ENCODE results near the gene SLC48A1. TPM values are rescaled to one million over a fixed set of nuclear protein-coding genes. Genes with fewer than 3 reads are reported as not detected.

The SLC48A1 gene
- total and polyA plus RNA-seq, 10 of the 15 experiments (the other 5 are each of a cell fraction or from before 2014, with no cell fraction given): 1.1 to 4.9 (median 1.9) TPM

- no peak for TF ChIP-seq ZNF207 (IDR thresholded peaks at IDR 0.05; ENCODE audit: borderline replicate concordance)
- TF ChIP-seq ZBED1 (IDR thresholded peaks at IDR 0.05; ENCODE audit: borderline replicate concordance): no peak
- TF ChIP-seq, protein P1, sequence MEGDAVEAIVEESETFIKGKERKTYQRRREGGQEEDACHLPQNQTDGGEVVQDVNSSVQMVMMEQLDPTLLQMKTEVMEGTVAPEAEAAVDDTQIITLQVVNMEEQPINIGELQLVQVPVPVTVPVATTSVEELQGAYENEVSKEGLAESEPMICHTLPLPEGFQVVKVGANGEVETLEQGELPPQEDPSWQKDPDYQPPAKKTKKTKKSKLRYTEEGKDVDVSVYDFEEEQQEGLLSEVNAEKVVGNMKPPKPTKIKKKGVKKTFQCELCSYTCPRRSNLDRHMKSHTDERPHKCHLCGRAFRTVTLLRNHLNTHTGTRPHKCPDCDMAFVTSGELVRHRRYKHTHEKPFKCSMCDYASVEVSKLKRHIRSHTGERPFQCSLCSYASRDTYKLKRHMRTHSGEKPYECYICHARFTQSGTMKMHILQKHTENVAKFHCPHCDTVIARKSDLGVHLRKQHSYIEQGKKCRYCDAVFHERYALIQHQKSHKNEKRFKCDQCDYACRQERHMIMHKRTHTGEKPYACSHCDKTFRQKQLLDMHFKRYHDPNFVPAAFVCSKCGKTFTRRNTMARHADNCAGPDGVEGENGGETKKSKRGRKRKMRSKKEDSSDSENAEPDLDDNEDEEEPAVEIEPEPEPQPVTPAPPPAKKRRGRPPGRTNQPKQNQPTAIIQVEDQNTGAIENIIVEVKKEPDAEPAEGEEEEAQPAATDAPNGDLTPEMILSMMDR (IDR thresholded peaks at IDR 0.05 in 2 of 3, conservative IDR thresholded peaks at IDR 0.05 in 1 of 3; ENCODE audit: control insufficient read depth in 2 of 3, extremely low read depth in 1 of 3, insufficient read depth in 1 of 3, low read depth in 3 of 3, low read length in 3 of 3): peak in 1 of 3 experiments; percentile 10; a peak in 1 of 6 replicates
- peak in 1 of 2 experiments; percentile 36; a peak in 1 of 4 replicates for TF ChIP-seq BHLHE40 (IDR thresholded peaks at IDR 0.05; ENCODE audit: borderline replicate concordance in 1 of 2, low read depth in 2 of 2, low read length in 1 of 2)
- TF ChIP-seq CREB1 (IDR thresholded peaks at IDR 0.05; ENCODE audit: low read depth): no peak
- no peak for TF ChIP-seq SP1 (IDR thresholded peaks at IDR 0.05; ENCODE audit: low read depth, low read length)
- TF ChIP-seq BRCA1 (IDR thresholded peaks at IDR 0.05; ENCODE audit: low read depth, low read length): no peak
- no peak for TF ChIP-seq BMI1 (IDR thresholded peaks at IDR 0.05; ENCODE audit: borderline replicate concordance)
- peak; percentile 59; the same call in 1 of the 2 replicates for TF ChIP-seq TAF1 (IDR thresholded peaks at IDR 0.05; ENCODE audit: borderline replicate concordance, low read depth, low read length)
- 0 out of 2 replicates have a peak, but pooled peaks have one; percentile 32 for TF ChIP-seq RB1 (IDR thresholded peaks at IDR 0.05; ENCODE audit: borderline replicate concordance)
- TF ChIP-seq MTA3 (IDR thresholded peaks at IDR 0.05; ENCODE audit: borderline replicate concordance, low read length): no peak
- no peak for TF ChIP-seq RCOR1 (conservative IDR thresholded peaks at IDR 0.05; ENCODE audit: low read depth, low read length)
- peak in 1 of 2 experiments; percentile 37; a peak in 1 of 4 replicates for TF ChIP-seq IKZF2 (IDR thresholded peaks at IDR 0.05)
- peak; percentile 26; the same call in 1 of the 2 replicates for TF ChIP-seq MXI1 (IDR thresholded peaks at IDR 0.05; ENCODE audit: low read depth, low read length)
- TF ChIP-seq GATAD2B (conservative IDR thresholded peaks at IDR 0.05; ENCODE audit: low read depth): peak; percentile 67
- TF ChIP-seq EZH2 (IDR thresholded peaks at IDR 0.05; ENCODE audit: borderline replicate concordance, control insufficient read depth, low read depth, low read length): no peak
- TF ChIP-seq KDM1A (IDR thresholded peaks at IDR 0.05; ENCODE audit: borderline replicate concordance): no peak
- TF ChIP-seq IKZF1 (conservative IDR thresholded peaks at IDR 0.05): peak; percentile 26; the same call in 1 of the 2 replicates
- TF ChIP-seq SUPT20H (IDR thresholded peaks at IDR 0.05; ENCODE audit: borderline replicate concordance, control insufficient read depth, low read depth, low read length): no peak
- no peak for TF ChIP-seq PAX8 (IDR thresholded peaks at IDR 0.05)
- no peak for TF ChIP-seq CBFB (IDR thresholded peaks at IDR 0.05; ENCODE audit: low read depth)
- 0 out of 2 replicates have a peak, but pooled peaks have one; percentile 15 for TF ChIP-seq ZNF217 (IDR thresholded peaks at IDR 0.05)
- peak; percentile 79 for TF ChIP-seq POLR2A (IDR thresholded peaks at IDR 0.05; ENCODE audit: low read depth, low read length)
Observed at GRCh38 chr12:47819896-47820630, 47.0 kb downstream of the SLC48A1 start, which contains the start of gene HDAC7 (continued).
